ENCODE data around the gene RBP3.

DNA sequence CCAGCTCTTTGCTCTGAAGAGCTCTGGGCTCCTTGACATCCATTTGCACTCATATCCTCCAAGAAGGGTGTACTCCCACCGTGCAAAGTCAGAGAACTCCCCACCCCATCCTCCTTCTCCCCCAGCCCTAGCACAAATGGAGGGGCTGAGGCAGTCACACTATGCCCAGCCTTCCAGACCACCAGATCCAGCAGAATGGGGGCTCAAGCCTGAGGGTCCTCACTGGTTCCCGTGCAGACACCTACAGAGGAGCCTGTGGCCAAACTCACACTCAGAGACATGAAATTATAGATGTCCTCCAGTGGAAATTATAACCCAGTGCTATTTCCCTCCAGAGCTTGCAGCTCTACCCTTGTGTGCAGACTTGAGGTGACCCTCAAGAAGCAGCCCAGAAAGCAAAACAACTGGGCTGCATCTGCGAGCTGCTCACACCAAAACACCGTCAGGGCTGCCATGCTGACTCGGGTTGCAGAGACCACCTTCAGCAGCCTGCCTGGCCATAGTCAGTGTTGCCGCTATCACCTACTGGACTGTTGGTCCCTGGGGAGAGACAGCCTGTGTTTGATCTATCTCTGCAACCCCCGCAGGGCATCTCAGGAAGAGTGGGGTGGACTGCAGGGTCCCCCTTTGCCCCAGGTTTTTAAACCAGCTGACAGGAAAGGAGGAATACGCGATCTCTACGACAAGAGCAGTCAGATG lies 28.5 kb downstream of the RBP3 start:
- TF ChIP-seq, protein P1, sequence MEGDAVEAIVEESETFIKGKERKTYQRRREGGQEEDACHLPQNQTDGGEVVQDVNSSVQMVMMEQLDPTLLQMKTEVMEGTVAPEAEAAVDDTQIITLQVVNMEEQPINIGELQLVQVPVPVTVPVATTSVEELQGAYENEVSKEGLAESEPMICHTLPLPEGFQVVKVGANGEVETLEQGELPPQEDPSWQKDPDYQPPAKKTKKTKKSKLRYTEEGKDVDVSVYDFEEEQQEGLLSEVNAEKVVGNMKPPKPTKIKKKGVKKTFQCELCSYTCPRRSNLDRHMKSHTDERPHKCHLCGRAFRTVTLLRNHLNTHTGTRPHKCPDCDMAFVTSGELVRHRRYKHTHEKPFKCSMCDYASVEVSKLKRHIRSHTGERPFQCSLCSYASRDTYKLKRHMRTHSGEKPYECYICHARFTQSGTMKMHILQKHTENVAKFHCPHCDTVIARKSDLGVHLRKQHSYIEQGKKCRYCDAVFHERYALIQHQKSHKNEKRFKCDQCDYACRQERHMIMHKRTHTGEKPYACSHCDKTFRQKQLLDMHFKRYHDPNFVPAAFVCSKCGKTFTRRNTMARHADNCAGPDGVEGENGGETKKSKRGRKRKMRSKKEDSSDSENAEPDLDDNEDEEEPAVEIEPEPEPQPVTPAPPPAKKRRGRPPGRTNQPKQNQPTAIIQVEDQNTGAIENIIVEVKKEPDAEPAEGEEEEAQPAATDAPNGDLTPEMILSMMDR (IDR thresholded peaks at IDR 0.05; ENCODE audit: low read depth, low read length) = no peak
- 0 out of 2 replicates have a peak, but pooled peaks have one; percentile 32 for TF ChIP-seq EZH2phosphoT487 (IDR thresholded peaks at IDR 0.05; ENCODE audit: low read depth)
